Measurements from ENCODE around the gene CBX8. TPM values are rescaled to one million over a fixed set of nuclear protein-coding genes. Genes with fewer than 3 reads are reported as not detected.

CBX8 gene
- total RNA-seq, 4 donors from 2014 or later, result 2.3 to 6.4 (median 3.1) TPM

GRCh38 chr17:79781012-79781650, 15.7 kb downstream of the CBX8 start:
- Histone ChIP-seq H3K4me3 (no peak overlapping the region), H3K4me1 (peaks cover 25% of the 10 kb centered on the region), H3K9me3 (no peaks in the 10 kb centered on the region), H3K27me3 (peaks cover 45% of the 10 kb centered on the region), H3K27ac (no peak overlapping the region), H3K36me3 (peaks cover 9% of the 10 kb centered on the region)
- TF ChIP-seq POLR2A (IDR thresholded peaks at IDR 0.05), result no peak
- no peak for TF ChIP-seq POLR2AphosphoS5 (IDR thresholded peaks at IDR 0.05)
- TF ChIP-seq EP300 (IDR thresholded peaks at IDR 0.05), result no peak
- no peak for TF ChIP-seq CTCF (IDR thresholded peaks at IDR 0.05)
- WGBS, result 84% methylated on average over 12 of the region's 12 CpGs
- DNase-seq (ENCODE audit: low spot score in 2 of 2), result no peak

- no peak overlapping the region for H3K27ac ChIP-seq
- no peak overlapping the region for H3K4me3 ChIP-seq
- WGBS, result 69% methylated on average over 10 of the region's 10 CpGs
- DNase-seq (ENCODE audit: low spot score in 2 of 2), result no peak
- peaks cover 47% of the 10 kb centered on the region for H3K27me3 ChIP-seq
- H3K36me3 ChIP-seq, result peaks cover 9% of the 10 kb centered on the region
- H3K4me1 ChIP-seq, result peaks cover 25% of the 10 kb centered on the region
- no peaks in the 10 kb centered on the region for H3K9me3 ChIP-seq
- no peak for TF ChIP-seq EP300 (IDR thresholded peaks at IDR 0.05)
- no peak for TF ChIP-seq POLR2A (IDR thresholded peaks at IDR 0.05)
- no peak for TF ChIP-seq CTCF (IDR thresholded peaks at IDR 0.05)
- TF ChIP-seq POLR2AphosphoS5 (IDR thresholded peaks at IDR 0.05), result no peak
Observed at GRCh38 chr17:79779661-79780365, 17.1 kb downstream of the CBX8 start.

GRCh38 chr17:79779084-79779529, 17.8 kb downstream of the CBX8 start:
- no peak for DNase-seq (ENCODE audit: low spot score in 2 of 2)
- H3K4me3 ChIP-seq, result peak overlapping the region; percentile 69
- no peak overlapping the region for H3K27ac ChIP-seq
- TF ChIP-seq EP300 (IDR thresholded peaks at IDR 0.05) (no peak), CTCF (IDR thresholded peaks at IDR 0.05) (no peak), POLR2AphosphoS5 (IDR thresholded peaks at IDR 0.05) (no peak), POLR2A (IDR thresholded peaks at IDR 0.05) (no peak)
- 40% methylated on average over 7 of the region's 17 CpGs for WGBS
- peaks cover 47% of the 10 kb centered on the region for H3K27me3 ChIP-seq
- no peaks in the 10 kb centered on the region for H3K9me3 ChIP-seq
- peaks cover 25% of the 10 kb centered on the region for H3K4me1 ChIP-seq
- peaks cover 3% of the 10 kb centered on the region for H3K36me3 ChIP-seq

GRCh38 chr17:79778504-79779083, 18.3 kb downstream of the CBX8 start:
- Histone ChIP-seq H3K4me1 (peaks cover 25% of the 10 kb centered on the region), H3K36me3 (no peaks in the 10 kb centered on the region), H3K4me3 (peak overlapping the region; percentile 69), H3K9me3 (no peaks in the 10 kb centered on the region), H3K27ac (no peak overlapping the region), H3K27me3 (peaks cover 47% of the 10 kb centered on the region)
- 1% methylated on average over 20 of the region's 49 CpGs for WGBS
- TF ChIP-seq POLR2A (IDR thresholded peaks at IDR 0.05) (no peak), EP300 (IDR thresholded peaks at IDR 0.05) (no peak), CTCF (IDR thresholded peaks at IDR 0.05) (no peak), POLR2AphosphoS5 (IDR thresholded peaks at IDR 0.05) (no peak)
- no peak for DNase-seq (ENCODE audit: low spot score in 2 of 2)
